K562 (cell line): ENCODE results near the gene SLC43A2. TPM values are rescaled to one million over a fixed set of nuclear protein-coding genes. Genes with fewer than 3 reads are reported as not detected.

ENCODE experiments used
- CBX1 ChIP-seq: sonication (generic); IDR thresholded peaks from 2 replicates; pipeline ENCODE4 v1.6.1; 2016; ENCODE audit warnings: antibody characterized with exemption, low read depth, mild to moderate bottlenecking
- PTRF ChIP-seq: fragments of 450-650 bp; IDR thresholded peaks from 2 replicates; pipeline ENCODE4 v1.6.1; 2016; ENCODE audit warnings: mild to moderate bottlenecking, missing genetic modification characterization, missing compliant biosample characterization
- SAFB2 ChIP-seq: fragments of 200-400 bp; formaldehyde crosslinking; IDR thresholded peaks from 2 replicates; pipeline ENCODE4 v1.6.1; 2018; ENCODE audit warnings: borderline replicate concordance, low read length, low read depth, moderate library complexity; ENCODE audit not compliant: severe bottlenecking
- ZEB2 ChIP-seq: fragments of 450-650 bp; IDR thresholded peaks from 2 replicates; pipeline ENCODE4 v1.6.1; 2016
- ZNF586 ChIP-seq: fragments of 450-650 bp; formaldehyde crosslinking; conservative IDR thresholded peaks from 2 replicates; pipeline ENCODE4 v1.4.0; 2020; ENCODE audit warnings: mild to moderate bottlenecking, moderate library complexity
- polyA plus RNA-seq, 8 experiments: library from polyadenylated mRNA; depleted of rRNA in 4 of 8; stranded (reverse) in 5 of 8; unstranded in 3 of 8; fragments of >200 nt; fragmentation: Nextera tagmentation in 2 of 8; fragmentation: Illumina TruSeq in 1 of 8; extraction: Ambion mirVana in 2 of 8; extraction: Trizol in 1 of 8; gene quantifications; 2 replicates each; pipeline versions ENCODE4 v1.2.1 to v1.2.3, GENCODE V29; 2011 to 2014; ENCODE audit warnings: inconsistent platforms in 1 of 8, missing spikeins in 1 of 8
- total RNA-seq, 7 experiments: library from RNA; depleted of rRNA in 6 of 7; stranded (reverse); fragments of >200 nt in 6 of 7; fragmentation: Illumina TruSeq in 2 of 7; extraction: Trizol in 2 of 7; gene quantifications; 2 replicates each; pipeline versions ENCODE4 v1.2.1 to v1.2.3, GENCODE V29; 2011 to 2021; ENCODE audit warnings: low replicate concordance in 1 of 7
- TF ChIP-seq, protein P1 (sequence below): fragments of 450-650 bp; IDR thresholded peaks from 2 replicates; pipeline ENCODE4 v1.6.1; 2017; ENCODE audit warnings: antibody characterized with exemption, mild to moderate bottlenecking
- TF ChIP-seq, protein P2 (sequence below): fragments of 200-600 bp; sonication (generic); IDR thresholded peaks from one replicate; pipeline ENCODE4 v1.6.1; 2012; ENCODE audit warnings: mild to moderate bottlenecking, low read depth, low read length, inconsistent platforms

SLC43A2 gene
- total and polyA plus RNA-seq, 9 of the 15 experiments (the other 6 are each of a cell fraction or from before 2014, with no cell fraction given): 0.03 to 10.2 (median 3.6) TPM

DNA sequence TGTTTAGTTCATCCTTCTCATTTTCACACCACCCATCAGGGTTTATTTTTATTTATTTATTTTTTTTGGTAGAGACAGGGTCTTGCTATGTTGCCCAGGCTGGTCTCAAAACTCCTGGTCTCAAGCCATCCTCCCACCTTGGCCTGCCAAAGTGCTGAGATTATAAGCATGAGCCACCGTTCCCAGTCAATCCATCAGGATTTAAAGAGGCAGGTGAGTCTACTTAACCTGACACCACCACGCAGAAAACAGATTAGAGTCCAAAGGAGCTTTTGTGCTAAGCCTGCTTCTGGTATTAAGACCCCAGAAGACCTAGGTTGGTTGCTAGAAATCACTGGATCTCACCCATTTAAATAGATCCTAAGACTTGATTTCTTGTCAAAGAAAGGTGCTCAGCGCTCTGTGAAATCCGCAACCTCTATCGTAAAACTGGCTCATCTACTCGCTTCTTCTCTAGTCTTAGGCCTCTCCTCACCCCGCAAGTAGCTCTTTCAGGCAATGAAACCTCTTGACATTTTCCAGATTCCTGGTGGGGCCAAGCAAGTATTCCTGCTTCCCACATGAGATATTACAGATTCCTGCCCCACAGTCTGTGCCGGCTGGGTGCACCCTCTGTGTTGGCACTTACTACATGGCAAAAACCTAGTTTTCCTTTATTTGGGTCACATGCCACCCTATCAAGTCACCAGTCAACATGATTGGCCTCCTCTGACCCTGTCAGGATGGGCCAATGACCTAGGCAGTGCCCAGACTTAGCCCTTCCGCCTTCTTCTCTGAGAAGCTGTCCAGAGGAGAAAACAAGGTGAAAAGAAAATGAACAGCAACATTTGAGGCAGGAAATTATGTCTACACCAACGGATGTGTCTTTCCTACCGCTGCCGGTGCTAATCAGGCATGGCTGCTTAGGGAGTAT lies 75.0 kb downstream of the SLC43A2 start (continued):
- TF ChIP-seq, protein P1, sequence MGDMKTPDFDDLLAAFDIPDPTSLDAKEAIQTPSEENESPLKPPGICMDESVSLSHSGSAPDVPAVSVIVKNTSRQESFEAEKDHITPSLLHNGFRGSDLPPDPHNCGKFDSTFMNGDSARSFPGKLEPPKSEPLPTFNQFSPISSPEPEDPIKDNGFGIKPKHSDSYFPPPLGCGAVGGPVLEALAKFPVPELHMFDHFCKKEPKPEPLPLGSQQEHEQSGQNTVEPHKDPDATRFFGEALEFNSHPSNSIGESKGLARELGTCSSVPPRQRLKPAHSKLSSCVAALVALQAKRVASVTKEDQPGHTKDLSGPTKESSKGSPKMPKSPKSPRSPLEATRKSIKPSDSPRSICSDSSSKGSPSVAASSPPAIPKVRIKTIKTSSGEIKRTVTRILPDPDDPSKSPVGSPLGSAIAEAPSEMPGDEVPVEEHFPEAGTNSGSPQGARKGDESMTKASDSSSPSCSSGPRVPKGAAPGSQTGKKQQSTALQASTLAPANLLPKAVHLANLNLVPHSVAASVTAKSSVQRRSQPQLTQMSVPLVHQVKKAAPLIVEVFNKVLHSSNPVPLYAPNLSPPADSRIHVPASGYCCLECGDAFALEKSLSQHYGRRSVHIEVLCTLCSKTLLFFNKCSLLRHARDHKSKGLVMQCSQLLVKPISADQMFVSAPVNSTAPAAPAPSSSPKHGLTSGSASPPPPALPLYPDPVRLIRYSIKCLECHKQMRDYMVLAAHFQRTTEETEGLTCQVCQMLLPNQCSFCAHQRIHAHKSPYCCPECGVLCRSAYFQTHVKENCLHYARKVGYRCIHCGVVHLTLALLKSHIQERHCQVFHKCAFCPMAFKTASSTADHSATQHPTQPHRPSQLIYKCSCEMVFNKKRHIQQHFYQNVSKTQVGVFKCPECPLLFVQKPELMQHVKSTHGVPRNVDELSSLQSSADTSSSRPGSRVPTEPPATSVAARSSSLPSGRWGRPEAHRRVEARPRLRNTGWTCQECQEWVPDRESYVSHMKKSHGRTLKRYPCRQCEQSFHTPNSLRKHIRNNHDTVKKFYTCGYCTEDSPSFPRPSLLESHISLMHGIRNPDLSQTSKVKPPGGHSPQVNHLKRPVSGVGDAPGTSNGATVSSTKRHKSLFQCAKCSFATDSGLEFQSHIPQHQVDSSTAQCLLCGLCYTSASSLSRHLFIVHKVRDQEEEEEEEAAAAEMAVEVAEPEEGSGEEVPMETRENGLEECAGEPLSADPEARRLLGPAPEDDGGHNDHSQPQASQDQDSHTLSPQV: no peak
- TF ChIP-seq, protein P2, sequence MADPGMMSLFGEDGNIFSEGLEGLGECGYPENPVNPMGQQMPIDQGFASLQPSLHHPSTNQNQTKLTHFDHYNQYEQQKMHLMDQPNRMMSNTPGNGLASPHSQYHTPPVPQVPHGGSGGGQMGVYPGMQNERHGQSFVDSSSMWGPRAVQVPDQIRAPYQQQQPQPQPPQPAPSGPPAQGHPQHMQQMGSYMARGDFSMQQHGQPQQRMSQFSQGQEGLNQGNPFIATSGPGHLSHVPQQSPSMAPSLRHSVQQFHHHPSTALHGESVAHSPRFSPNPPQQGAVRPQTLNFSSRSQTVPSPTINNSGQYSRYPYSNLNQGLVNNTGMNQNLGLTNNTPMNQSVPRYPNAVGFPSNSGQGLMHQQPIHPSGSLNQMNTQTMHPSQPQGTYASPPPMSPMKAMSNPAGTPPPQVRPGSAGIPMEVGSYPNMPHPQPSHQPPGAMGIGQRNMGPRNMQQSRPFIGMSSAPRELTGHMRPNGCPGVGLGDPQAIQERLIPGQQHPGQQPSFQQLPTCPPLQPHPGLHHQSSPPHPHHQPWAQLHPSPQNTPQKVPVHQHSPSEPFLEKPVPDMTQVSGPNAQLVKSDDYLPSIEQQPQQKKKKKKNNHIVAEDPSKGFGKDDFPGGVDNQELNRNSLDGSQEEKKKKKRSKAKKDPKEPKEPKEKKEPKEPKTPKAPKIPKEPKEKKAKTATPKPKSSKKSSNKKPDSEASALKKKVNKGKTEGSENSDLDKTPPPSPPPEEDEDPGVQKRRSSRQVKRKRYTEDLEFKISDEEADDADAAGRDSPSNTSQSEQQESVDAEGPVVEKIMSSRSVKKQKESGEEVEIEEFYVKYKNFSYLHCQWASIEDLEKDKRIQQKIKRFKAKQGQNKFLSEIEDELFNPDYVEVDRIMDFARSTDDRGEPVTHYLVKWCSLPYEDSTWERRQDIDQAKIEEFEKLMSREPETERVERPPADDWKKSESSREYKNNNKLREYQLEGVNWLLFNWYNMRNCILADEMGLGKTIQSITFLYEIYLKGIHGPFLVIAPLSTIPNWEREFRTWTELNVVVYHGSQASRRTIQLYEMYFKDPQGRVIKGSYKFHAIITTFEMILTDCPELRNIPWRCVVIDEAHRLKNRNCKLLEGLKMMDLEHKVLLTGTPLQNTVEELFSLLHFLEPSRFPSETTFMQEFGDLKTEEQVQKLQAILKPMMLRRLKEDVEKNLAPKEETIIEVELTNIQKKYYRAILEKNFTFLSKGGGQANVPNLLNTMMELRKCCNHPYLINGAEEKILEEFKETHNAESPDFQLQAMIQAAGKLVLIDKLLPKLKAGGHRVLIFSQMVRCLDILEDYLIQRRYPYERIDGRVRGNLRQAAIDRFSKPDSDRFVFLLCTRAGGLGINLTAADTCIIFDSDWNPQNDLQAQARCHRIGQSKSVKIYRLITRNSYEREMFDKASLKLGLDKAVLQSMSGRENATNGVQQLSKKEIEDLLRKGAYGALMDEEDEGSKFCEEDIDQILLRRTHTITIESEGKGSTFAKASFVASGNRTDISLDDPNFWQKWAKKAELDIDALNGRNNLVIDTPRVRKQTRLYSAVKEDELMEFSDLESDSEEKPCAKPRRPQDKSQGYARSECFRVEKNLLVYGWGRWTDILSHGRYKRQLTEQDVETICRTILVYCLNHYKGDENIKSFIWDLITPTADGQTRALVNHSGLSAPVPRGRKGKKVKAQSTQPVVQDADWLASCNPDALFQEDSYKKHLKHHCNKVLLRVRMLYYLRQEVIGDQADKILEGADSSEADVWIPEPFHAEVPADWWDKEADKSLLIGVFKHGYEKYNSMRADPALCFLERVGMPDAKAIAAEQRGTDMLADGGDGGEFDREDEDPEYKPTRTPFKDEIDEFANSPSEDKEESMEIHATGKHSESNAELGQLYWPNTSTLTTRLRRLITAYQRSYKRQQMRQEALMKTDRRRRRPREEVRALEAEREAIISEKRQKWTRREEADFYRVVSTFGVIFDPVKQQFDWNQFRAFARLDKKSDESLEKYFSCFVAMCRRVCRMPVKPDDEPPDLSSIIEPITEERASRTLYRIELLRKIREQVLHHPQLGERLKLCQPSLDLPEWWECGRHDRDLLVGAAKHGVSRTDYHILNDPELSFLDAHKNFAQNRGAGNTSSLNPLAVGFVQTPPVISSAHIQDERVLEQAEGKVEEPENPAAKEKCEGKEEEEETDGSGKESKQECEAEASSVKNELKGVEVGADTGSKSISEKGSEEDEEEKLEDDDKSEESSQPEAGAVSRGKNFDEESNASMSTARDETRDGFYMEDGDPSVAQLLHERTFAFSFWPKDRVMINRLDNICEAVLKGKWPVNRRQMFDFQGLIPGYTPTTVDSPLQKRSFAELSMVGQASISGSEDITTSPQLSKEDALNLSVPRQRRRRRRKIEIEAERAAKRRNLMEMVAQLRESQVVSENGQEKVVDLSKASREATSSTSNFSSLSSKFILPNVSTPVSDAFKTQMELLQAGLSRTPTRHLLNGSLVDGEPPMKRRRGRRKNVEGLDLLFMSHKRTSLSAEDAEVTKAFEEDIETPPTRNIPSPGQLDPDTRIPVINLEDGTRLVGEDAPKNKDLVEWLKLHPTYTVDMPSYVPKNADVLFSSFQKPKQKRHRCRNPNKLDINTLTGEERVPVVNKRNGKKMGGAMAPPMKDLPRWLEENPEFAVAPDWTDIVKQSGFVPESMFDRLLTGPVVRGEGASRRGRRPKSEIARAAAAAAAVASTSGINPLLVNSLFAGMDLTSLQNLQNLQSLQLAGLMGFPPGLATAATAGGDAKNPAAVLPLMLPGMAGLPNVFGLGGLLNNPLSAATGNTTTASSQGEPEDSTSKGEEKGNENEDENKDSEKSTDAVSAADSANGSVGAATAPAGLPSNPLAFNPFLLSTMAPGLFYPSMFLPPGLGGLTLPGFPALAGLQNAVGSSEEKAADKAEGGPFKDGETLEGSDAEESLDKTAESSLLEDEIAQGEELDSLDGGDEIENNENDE: no peak
- TF ChIP-seq SAFB2 (no peak), ZNF586 (no peak), ZEB2 (no peak), CBX1 (no peak), PTRF (tag) (no peak)
- TF ChIP-seq, all 486 proteins: peak for 0
